GM12872 (cell line): ENCODE measurements around the gene KLHL10.

Source experiments
- CTCF ChIP-seq: IDR thresholded peaks from 3 replicates; pipeline ENCODE4 v1.5.1; 2011; ENCODE audit warnings: low read depth, mild to moderate bottlenecking, low read length, moderate library complexity; ENCODE audit not compliant: insufficient read depth

KLHL10 gene

GRCh38 chr17:41821776-41822175 is 15.8 kb upstream of the KLHL10 start:
- TF ChIP-seq CTCF = no peak

GRCh38 chr17:41822216-41823140 is 15.1 kb upstream of the KLHL10 start:
- no peak for TF ChIP-seq CTCF

- no peak for TF ChIP-seq CTCF
These were observed 14.5 kb upstream of the KLHL10 start for GRCh38 chr17:41823141-41823524.

- no peak for TF ChIP-seq CTCF
These were observed 14.0 kb upstream of the KLHL10 start for GRCh38 chr17:41823580-41823979.

- TF ChIP-seq CTCF = no peak
These were observed 13.5 kb upstream of the KLHL10 start for GRCh38 chr17:41824086-41824485.

- TF ChIP-seq CTCF = no peak
These were observed 12.3 kb upstream of the KLHL10 start for GRCh38 chr17:41825175-41825845.

GRCh38 chr17:41835214-41835799 is 2.3 kb upstream of the KLHL10 start:
- no peak for TF ChIP-seq CTCF
